OCI-LY1 (cell line): ENCODE data around the gene NT5DC1.

ENCODE experiments used
- CTCF ChIP-seq: fragments of 200-600 bp; sonication (generic), shearing (Covaris generic); IDR thresholded peaks from 2 replicates; pipeline ENCODE4 v1.5.1; 2017; ENCODE audit warnings: mild to moderate bottlenecking, antibody characterized with exemption, low read length, moderate library complexity, mixed read lengths
- EZH2 ChIP-seq: fragments of 200-600 bp; sonication (generic), shearing (Covaris generic); IDR thresholded peaks from 2 replicates; pipeline ENCODE4 v1.8.0; 2017; ENCODE audit warnings: borderline replicate concordance, mixed run types, mild to moderate bottlenecking, antibody characterized with exemption, low read length, moderate library complexity, mixed read lengths

- TF ChIP-seq CTCF (no peak), EZH2 (no peak)
Observed at GRCh38 chr6:116145803-116146675, 45.4 kb downstream of the NT5DC1 start.
